Effector CD8-positive, alpha-beta T cell (primary cell): ENCODE measurements around the gene TREM1.
"Not testable (repeated sequence)": the region's sequence is repeated elsewhere in the genome, so short reads cannot be mapped to it uniquely, and the experiment has no call there.

Experiments used
- DNase-seq: peaks from one replicate; lab custom pipeline; 2025; lab: John Stamatoyannopoulos, UW

TREM1 gene

DNA sequence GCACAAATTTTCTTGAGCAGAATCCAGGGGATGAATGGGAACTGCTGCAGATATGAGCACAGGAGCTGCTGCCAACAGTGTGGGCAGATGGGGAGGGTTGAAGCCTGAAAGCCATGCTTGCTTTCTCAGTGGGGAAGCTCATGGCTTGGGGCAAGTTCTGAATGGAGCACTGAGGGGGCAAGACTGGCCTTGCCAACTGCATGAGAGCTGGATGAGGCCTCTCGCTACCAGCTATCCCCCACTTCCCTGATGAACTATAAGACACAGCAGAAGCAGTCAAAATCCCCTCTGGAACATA lies 28.3 kb downstream of the TREM1 start:
- DNase-seq: no peak

DNA sequence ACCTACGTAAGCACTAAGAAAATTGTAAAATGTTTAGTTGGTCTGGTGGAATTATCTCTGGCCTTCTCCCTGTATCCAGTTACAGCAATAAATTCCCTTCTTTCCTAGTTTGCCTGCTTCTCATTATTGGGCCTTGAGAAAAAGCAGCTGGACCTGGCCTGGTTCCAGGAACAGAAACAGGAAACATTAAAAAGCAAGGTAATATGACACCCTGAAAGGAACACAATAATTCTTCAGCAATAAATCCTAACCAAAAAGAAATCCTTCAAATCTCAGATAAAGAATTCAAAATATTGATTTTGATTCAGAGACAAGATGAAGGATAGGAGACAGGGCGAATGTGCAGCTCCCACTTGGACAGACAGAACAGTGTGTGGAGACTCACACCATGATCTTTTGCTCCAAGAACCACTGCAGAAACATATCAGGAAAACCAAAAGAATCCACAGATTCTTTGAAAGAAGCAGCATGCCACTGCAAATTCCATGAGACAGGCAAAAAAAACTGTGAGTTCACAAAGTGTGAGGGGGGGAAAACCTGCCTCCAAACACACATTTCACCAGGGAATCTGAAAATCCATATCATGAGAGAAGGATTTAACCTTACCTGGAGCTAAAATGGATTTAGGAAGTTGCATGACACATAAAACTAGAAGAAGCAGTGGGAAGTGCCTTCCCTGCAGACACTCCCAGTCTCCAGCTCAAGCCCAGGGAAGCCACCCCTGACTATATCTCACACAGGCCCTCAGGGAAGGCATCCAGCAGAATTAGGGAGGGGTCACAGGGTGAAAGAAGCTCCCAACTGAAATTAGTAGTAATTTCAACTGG lies 28.9 kb downstream of the TREM1 start:
- no peak for DNase-seq

DNA sequence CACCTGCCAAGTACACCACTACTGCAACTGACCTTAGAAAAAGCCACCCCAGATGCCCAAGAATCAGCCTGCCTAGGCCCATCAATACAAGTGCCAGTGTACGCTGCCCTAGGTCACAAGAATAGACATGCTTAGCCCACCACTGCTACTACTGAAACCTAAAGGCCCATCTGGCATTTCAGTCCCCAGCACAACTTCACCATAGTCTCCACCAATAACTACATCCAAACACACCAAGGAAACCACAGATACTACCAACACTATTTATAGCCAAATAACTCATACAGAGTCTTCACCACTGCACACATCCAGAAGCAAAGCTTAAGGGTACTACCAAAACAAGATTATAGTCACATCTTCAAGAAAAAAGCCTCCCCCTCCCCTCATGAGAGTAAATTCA lies 30.1 kb downstream of the TREM1 start:
- DNase-seq: no peak

DNA sequence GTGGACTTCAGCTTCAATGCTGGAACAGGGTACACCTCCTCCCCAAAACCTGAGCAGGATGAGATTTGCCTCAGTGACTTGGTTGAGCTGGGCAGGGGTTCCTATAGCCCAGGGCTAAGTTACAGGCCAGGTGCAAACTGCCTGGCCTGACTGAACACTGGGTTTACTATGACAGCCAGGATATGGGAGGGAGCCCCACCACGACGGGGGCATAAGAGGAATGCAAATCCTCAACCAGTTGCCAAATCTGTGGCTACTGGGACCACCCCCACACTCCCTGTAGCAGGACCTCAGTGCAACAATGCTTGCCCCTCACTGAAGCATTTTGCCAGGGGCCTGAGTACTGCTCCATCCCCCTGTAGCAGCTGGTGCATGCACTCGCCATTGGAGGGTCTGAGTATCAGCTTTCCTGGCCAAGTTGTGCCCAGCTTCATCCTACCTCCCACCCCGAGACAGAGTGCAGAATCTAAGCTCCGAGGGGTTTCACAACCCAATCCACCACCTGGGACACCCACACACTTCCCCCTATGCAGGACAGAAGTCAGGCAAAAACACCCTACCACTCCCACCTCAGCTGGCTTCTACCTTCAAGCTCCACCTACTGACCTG lies 30.7 kb downstream of the TREM1 start:
- DNase-seq: no peak

DNA sequence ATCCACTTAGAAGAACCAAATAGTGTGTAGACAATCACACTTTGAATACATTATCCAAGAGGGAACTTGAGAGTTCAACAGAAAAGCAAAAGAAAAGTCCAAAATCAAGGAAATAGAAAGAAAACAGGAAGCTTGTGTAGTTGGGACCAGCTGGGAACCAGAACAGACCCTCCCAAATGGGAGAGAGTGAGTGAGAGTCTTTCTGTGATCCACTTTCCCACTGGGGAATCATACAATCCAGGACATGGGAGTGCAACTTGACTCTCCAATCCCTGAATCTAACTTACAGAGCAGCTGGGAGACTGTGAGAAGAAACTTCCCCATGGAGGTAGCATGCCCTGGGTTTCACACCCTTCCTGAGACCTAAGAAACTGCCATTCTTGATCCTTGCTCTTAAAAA lies 31.4 kb downstream of the TREM1 start:
- DNase-seq: no peak

DNA sequence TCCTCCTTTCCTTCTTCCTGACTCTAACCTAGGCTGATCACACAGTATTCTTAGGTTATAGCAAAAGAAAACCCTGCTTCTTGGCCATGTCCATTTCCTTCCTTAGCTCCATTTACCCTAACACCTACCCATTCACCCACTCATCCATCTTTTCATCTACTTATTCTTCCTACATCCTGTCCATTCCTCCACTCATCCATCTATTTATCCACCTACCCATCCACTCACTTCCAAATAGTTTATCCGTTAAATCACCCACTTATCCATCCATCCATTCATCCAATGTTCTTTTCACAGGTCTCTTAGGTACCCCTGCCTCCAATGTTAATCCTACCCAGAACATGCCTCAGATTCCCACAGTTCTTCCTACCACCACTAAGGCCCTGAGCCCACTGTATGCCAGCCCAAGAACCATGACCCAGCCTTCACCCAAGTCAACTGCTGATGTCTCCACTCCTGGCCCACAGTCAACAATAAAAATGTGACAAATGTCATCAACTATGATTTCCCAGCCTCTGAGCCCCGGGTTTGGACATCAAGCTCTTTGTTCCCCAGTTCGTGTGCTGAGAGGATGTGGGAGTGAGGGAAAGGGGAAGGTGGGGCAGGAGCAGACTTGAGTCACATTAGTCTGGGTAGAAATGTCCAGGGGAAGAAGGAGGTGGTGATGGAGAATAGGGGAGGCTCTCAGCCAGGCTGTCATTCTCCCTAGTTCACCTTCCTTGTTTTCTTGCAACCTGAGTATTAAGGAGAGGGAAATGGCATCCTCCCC lies 33.9 kb downstream of the TREM1 start:
- DNase-seq: no peak

DNA sequence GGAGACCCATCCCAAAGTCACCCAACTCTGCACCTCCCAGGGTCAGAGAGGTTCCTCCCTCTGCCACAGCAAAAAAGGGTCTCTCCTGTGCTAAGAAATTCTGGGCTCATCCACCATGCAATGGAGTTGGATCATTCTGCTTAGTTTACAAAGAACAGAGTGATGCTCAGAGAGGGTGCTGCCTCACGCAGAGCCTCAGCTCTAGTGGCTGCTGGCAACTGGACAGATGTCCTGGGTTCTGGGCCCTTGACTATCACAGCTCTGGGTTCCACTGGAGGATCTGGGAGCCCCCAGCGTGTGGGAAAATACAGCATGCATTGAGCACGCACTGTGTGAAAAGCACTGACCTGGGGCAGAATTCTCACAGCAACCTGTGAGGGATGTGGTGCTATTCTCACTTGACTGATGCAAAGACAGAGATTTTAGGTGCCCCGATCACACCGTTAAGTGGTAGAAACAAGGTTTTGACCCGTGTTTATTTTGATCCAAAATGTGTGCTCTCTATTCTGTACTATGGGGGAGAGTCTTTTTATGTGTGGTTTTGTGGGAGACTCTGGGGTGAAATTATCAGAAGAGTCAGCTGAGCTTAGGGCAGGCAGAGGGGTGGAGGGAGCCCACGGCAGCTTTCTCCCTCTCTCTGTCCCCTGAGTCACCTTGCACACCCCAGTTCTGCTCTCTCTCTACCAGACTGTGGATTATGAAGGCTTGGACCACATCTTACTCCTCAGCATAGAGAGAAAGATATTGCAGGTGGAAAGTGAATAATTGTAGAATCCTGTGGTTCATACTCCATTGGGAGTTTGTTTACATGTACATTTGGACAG lies 38.4 kb downstream of the TREM1 start:
- no peak for DNase-seq

DNA sequence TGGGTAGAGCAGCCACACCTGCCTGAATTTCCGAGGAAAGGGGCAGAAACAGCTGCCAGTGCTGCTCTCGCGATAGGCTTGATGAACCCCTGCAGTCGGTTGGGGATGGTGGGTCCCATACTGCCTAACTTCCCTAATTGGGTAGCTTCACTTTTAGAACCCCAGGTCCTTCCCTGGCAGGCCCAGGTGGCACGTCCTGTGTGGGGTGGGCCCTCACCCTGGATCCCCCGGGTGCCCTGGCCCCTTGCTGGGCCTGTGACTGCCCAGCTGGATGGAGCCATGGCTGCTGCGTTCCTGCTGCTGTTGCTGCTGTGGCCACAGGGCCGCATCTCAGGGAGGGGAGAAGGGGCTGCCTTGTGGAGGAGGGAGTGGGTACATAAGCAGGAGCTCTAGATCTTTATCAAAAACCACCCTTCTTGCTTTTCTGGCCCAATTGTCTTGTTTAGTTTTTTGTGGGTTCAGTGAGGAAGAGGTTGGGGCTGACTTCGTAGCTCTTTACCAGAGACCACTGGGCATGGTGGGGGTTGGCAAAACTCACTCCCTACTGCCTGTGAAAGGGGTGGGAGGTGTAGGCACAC lies 39.1 kb downstream of the TREM1 start:
- no peak for DNase-seq

DNA sequence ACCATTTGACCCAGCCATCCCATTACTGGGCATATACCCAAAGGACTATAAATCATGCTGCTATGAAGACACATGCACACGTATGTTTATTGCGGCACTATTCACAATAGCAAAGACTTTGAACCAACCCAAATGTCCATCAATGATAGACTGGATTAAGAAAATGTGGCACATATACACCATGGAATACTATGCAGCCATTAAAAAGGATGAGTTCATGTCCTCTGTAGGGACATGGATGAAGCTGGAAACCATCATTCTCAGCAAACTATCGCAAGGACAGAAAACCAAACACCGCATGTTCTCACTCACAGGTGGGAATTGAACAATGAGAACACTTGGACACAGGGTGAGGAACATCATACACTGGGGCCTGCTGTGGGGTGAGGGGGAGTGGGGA lies 40.0 kb downstream of the TREM1 start:
- not testable (repeated sequence) for DNase-seq

DNA sequence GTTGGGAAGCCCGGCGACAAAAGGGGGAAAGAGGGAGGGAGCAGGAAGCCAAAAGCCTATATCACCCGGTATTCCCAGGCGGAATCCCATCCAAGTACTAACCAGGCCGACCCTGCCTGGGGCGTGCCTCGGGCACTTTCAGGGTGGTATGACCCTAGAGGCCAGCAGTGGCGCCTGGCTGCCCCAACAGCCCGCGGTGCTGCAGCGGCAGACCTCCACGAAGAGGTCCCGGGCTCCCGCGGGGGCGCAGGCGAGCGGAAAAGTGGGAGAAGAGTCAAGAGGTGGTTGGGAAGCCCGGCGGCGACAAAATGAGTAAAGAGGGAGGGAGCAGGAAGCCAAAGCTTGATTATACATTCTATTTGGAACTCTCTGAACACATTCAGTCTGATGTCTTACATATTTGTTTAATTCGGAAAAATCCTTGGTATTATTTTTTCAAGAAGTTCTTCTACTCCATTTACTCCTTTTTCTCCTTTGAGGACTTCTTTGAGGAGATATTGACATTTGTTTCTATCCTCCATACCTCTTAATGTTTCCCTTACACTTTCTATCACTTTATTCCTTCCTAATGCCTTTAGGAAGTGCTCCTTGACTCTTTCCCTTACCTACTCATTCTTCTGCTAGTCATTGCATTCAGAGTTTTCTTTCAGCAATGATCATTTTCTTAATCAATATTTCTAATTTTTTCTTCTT lies 46.9 kb downstream of the TREM1 start:
- DNase-seq: no peak

DNA sequence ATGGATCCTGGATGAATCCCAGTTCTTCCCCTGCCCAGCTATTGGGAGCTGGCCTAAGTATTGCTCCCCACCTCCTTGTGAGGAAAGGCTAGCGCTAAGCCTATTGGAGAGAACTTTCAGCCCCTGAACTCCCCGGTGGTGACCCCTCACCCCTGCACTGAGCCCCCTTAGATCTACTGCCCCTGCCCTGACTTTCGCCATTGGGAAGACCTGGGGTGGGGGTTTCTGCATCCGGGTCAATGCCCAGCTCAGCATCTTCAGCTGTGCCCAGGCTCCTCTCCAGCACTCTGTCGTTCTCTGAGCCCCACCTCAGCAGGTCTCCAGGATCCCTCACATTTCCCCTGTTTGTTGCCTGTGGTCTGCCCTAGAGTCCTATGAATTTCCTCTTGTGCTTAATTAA lies 49.4 kb downstream of the TREM1 start:
- DNase-seq: no peak

DNA sequence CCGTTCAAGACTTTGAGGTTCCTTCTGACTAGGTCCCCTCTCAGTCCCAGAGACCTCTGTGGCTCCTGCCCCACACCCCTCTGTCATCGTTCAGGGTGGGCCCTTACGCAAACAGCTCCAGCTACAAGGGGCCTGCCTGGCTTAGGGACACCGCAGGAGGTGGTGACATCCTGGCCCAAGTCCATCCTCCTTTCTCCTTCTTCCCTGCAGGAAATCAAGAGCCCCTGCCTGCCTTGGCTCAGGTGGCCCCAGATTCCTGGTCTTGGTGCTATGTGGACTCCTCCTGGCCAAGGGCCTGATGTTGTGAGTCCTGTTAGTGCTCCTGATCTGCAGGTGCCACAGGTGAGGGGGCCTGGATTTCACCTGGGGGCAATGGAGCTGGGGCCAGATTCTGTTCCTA lies 50.2 kb downstream of the TREM1 start:
- no peak for DNase-seq

DNA sequence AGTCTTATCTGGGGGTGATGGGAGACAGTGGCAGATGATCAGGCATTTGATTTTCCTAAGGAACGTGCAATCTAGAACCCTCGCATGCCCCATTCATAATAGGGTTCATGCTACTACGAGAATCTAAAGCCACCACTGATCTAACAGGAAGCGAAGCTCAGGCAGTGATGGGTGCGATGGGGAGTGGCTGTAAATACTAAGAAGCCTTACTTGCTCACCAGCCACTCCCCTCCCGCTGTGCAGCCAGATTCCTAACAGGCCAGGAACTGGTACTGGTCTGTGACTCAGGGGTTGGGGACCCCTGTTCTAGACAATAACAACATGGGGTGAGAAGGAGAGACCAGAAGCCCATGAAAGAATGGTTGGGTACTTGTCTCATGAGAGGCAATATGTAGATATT lies 53.8 kb downstream of the TREM1 start:
- DNase-seq: no peak

DNA sequence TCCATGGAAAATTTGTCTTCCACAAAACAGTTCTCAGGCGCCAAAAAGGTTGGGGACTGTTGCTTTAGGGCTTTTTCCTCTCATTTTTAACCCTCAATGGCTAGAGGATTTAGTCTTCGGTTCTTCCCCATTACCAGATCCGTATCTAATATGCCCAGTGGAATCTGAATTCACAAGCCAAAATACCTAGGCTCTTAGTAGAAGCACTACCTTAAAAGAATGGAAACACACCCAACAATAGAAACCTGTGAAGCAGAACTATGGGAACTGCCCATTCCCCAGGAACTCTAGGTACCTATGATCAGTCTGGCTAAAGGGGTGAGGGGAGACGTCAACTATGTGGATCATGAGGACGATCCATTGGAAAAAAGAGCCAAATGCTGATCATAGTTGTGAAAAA lies 55.2 kb downstream of the TREM1 start:
- no peak for DNase-seq

DNA sequence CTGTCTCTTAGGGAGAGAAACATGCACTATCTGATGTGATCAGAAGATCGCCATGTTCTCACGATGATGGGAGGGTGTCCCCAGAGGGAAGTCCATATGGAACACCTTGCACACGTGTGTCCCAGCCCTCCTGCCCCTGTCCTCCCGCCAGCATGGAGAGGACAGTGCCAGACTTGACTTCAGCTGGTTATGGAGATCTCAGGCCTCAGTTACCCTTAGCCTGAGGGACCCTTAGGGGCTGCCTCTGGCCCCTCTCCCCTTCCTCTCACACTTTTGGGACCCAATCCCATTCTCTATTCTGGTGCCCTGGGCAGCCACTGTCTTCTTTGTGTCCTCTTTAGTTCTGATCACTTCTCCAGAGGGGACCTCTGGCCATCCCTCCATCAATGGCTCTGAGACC lies 56.8 kb downstream of the TREM1 start:
- no peak for DNase-seq

DNA sequence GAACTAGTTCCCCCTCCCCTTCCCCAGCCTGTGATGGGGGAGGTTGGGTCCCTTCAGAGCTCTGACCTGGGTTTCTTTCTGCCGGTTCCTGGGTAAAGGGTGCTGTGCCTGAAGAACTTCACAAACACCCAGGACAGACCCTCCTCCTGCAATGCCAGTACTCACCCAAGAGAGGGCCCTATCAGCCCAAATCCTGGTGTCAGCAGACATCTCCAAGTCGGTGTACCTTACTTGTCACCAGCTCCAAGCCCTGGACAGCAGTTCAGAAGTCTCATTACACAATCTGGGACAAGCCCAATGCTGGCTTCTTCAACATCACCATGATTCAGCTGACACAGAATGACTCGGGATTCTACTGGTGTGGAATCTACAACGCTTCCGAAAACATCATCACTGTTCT lies 57.9 kb downstream of the TREM1 start:
- no peak for DNase-seq

DNA sequence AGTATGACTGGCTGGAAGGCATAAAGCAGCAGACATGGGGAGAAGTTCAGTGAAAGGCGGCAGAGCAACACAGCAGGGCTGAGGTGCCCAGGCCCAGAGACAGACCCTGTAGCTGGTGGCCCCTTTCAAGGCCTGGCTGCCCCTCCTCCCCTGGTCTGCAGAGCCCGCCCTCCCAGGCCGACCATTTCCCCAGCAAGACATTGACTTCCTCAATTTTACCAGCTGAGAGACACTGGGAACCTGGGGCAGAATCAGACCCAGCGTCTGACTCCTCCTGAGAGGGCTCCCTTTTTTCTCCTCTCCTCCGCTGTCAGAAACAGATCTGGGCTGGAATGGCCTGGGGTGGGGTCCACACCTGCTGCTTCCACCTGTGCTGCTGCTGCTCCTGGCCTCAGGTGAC lies 58.4 kb downstream of the TREM1 start, which contains the start of gene TREML4:
TSS of gene TREML4 (plus strand) at position 254 of the 400 bp plus-strand sequence. CDS start at position 333, 79 bp downstream.
- no peak for DNase-seq

DNA sequence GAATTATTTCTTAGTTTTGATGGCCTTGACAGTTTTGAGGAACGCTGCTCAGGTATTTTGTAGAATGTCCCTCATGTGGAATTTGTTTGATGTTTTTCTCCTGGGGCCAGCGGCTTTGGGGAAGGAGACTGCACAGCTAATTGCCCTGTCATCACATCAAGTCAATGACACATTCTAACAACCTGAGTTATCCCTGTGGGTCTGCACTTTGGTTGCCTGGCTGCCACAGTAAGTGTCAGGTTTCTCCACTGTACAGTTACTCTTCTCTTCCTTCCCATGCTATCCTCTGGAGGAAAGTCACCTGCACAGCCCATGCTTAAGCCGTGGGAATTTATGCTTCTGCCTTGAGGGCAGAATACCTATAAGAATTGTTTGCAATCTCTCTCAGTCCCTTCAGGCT lies 59.7 kb downstream of the TREM1 start:
- DNase-seq: no peak

DNA sequence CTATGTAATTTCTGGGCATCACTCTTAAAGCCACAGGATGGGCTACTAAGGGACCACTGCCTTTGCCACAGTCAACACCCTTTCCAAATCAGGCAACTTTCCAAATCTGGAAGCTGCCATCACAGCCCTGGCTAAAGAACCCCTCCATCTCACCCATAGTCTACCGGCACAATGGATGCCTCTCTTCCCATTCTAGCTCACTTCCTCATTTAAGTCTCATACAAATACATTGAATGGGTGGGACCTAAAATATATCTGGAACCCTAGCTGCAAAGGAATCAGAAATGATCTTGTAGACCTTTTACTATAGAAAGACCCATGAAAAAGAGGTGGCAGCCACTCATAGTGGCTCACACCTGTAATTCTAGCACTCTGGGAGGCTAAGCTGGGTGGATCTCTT lies 61.7 kb downstream of the TREM1 start:
- no peak for DNase-seq
